B cell (primary cell): ENCODE results near the gene NDN. TPM values are rescaled to one million over a fixed set of nuclear protein-coding genes. Genes with fewer than 3 reads are reported as not detected.
"Not testable (repeated sequence)": the region's sequence is repeated elsewhere in the genome, so short reads cannot be mapped to it uniquely, and the experiment has no call there.

Experiments
- ATAC-seq: fragments of 200-7000 bp; cut with Tn5 transposase; one replicate; pipeline ENCODE4 v1.10.0; 2021; ENCODE audit warnings: low read depth, mild to moderate bottlenecking, moderate number of reproducible peaks, moderate library complexity
- CTCF ChIA-PET: fragments of 350-600 bp; sonication (Branson Sonifier 250); formaldehyde crosslinking; loops from one replicate; lab custom pipeline; 2021; ENCODE audit warnings: antibody characterized with exemption, inconsistent platforms; lab: Charles Lee
- POLR2A ChIA-PET: fragments of 350-600 bp; sonication (Branson Sonifier 250); formaldehyde crosslinking; loops from one replicate; lab custom pipeline; 2021; ENCODE audit warnings: antibody characterized with exemption; lab: Charles Lee
- DNase-seq: peaks from one replicate; pipeline ENCODE4 v3.0.0; 2013
- H2AFZ ChIP-seq: 2 replicates; pipeline ENCODE4 v1.6.1; 2012; ENCODE audit warnings: mild to moderate bottlenecking, low read depth, low read length; ENCODE audit not compliant: insufficient read depth, poor library complexity, severe bottlenecking
- H3K27ac ChIP-seq, 2 donors: 1 replicate in 1 of 2; 2 replicates in 1 of 2; pipeline ENCODE4 v1.5.1; 2012 to 2013; ENCODE audit warnings: low read length in 2 of 2, mild to moderate bottlenecking in 2 of 2, moderate library complexity in 1 of 2
- H3K27me3 ChIP-seq, 4 experiments: fragments of 200-600 bp in 1 of 4; sonication (generic) in 1 of 4; replicated peaks in 1 of 4; 1 replicate in 2 of 4; 2 replicates in 2 of 4; pipeline versions ENCODE4 v1.6.1 to v1.7.0; 2013 to 2016; ENCODE audit warnings: low read length in 3 of 4, mild to moderate bottlenecking in 2 of 4, mixed read lengths in 1 of 4, moderate library complexity in 1 of 4; ENCODE audit not compliant: insufficient read depth in 4 of 4, control insufficient read depth in 3 of 4; ENCODE audit errors: control extremely low read depth in 1 of 4
- H3K36me3 ChIP-seq, 2 experiments: replicated peaks in 1 of 2; 1 replicate in 1 of 2; 2 replicates in 1 of 2; pipeline versions ENCODE4 v1.6.1 to v1.7.1; 2013; ENCODE audit warnings: low read length in 1 of 2; ENCODE audit not compliant: insufficient read depth in 2 of 2, control insufficient read depth in 1 of 2; ENCODE audit errors: control extremely low read depth in 1 of 2, extremely low read depth in 1 of 2
- H3K4me1 ChIP-seq, 2 donors: fragments of 200-600 bp in 1 of 2; sonication (generic) in 1 of 2; 1 replicate in 1 of 2; 2 replicates in 1 of 2; pipeline versions ENCODE4 v1.5.1 to v1.6.1; 2013 to 2017; ENCODE audit warnings: low read length in 2 of 2; ENCODE audit not compliant: control insufficient read depth in 2 of 2, insufficient read depth in 2 of 2
- H3K4me2 ChIP-seq: replicated peaks from 2 replicates; pipeline ENCODE3; 2012; ENCODE audit warnings: mild to moderate bottlenecking, low read depth, low read length; ENCODE audit not compliant: poor library complexity, severe bottlenecking
- H3K4me3 ChIP-seq, 5 experiments: fragments of 200-600 bp in 1 of 5; sonication (generic) in 1 of 5; 1 replicate in 3 of 5; 2 replicates in 2 of 5; pipeline versions ENCODE4 v1.5.1 to v1.7.0; 2011 to 2016; ENCODE audit warnings: low read length in 4 of 5, mild to moderate bottlenecking in 4 of 5, low read depth in 2 of 5, control low read depth in 1 of 5, moderate library complexity in 1 of 5; ENCODE audit not compliant: insufficient read depth in 1 of 5; ENCODE audit errors: control extremely low read depth in 1 of 5, extremely low read depth in 1 of 5
- H3K79me2 ChIP-seq: fragments of 200-600 bp; sonication (generic); one replicate; pipeline ENCODE4 v1.6.0; 2016; ENCODE audit warnings: low read length; ENCODE audit not compliant: control insufficient read depth, insufficient read depth
- H3K9ac ChIP-seq: fragments of 200-600 bp; sonication (generic); 2 replicates; pipeline ENCODE4 v1.6.1; 2017; ENCODE audit warnings: mild to moderate bottlenecking, low read length, moderate library complexity
- H3K9me3 ChIP-seq, 3 donors: one replicate each; pipeline versions ENCODE4 v1.6.1 to v1.7.1; 2013; ENCODE audit warnings: low read length in 2 of 3; ENCODE audit not compliant: control insufficient read depth in 2 of 3, insufficient read depth in 1 of 3; ENCODE audit errors: control extremely low read depth in 1 of 3
- H4K20me1 ChIP-seq: 2 replicates; pipeline ENCODE4 v1.6.0; 2012; ENCODE audit warnings: mild to moderate bottlenecking, low read length; ENCODE audit not compliant: insufficient read depth, control insufficient read depth, poor library complexity, severe bottlenecking
- H3K27ac Mint-ChIP-seq: one replicate; pipeline ENCODE4 v1.8.0; 2021; ENCODE audit warnings: mixed read lengths
- H3K27me3 Mint-ChIP-seq: one replicate; pipeline ENCODE4 v1.8.0; 2021; ENCODE audit warnings: mixed read lengths
- H3K4me1 Mint-ChIP-seq: one replicate; pipeline ENCODE4 v1.8.0; 2021; ENCODE audit warnings: mixed read lengths
- H3K4me3 Mint-ChIP-seq: one replicate; pipeline ENCODE4 v1.8.0; 2021; ENCODE audit warnings: mixed read lengths
- H3K9me3 Mint-ChIP-seq: one replicate; pipeline ENCODE4 v1.8.0; 2022; ENCODE audit warnings: mixed read lengths; ENCODE audit not compliant: insufficient read depth
- EZH2 ChIP-seq: IDR thresholded peaks from 2 replicates; pipeline ENCODE4 v1.6.1; 2012; ENCODE audit warnings: borderline replicate concordance, low read depth, mild to moderate bottlenecking, moderate library complexity, low read length; ENCODE audit not compliant: insufficient read depth, poor library complexity, severe bottlenecking
- WGBS: methylation state at CpG from one replicate; pipeline ENCODE4 v1.1.5; 2013; ENCODE audit warnings: missing lambda C conversion rate; ENCODE audit not compliant: insufficient coverage; 5-methylcytosine and 5-hydroxymethylcytosine counted together
- intact Hi-C: fragments of 100-400 bp; cut with micrococcal nuclease; formaldehyde crosslinking; loops from one replicate; pipeline ENCODE4 v1.10.0; 2022
- polyA plus RNA-seq: library from polyadenylated mRNA; depleted of rRNA; stranded (reverse); fragments of >200 nt; gene quantifications from 2 replicates; pipeline ENCODE4 v1.2.3, GENCODE V29; 2012
- total RNA-seq, 2 donors: library from RNA; stranded (reverse); fragments of 120-200 nt in 1 of 2; gene quantifications; 1 replicate in 1 of 2; 2 replicates in 1 of 2; pipeline versions ENCODE4 v1.2.3 to v1.2.4, GENCODE V29; 2013 to 2022
- TF ChIP-seq, protein P1 (sequence below): fragments of 200-600 bp; IDR thresholded peaks from one replicate; pipeline ENCODE4 v1.8.0; 2022; ENCODE audit warnings: antibody characterized with exemption, mild to moderate bottlenecking

The NDN gene
- total and polyA plus RNA-seq, 2 donors (not counting 1 experiment from before 2014, with no cell fraction given) = not detected

GRCh38 chr15:23734862-23735261, 47.8 kb upstream of the NDN start:
- POLR2A ChIA-PET = no interaction called here
- 87% methylated on average over 4 of the region's 4 CpGs for WGBS

GRCh38 chr15:23713874-23714656, 27.0 kb upstream of the NDN start:
- H3K9ac ChIP-seq, H3K36me3 ChIP-seq, ATAC-seq, H4K20me1 ChIP-seq, H3K4me3 Mint-ChIP-seq, H3K4me1 Mint-ChIP-seq, H3K9me3 ChIP-seq, CTCF ChIA-PET, H3K4me3 ChIP-seq, H3K27me3 ChIP-seq, H3K27ac ChIP-seq, H3K9me3 Mint-ChIP-seq, H3K27ac Mint-ChIP-seq, H3K27me3 Mint-ChIP-seq, H3K4me2 ChIP-seq, intact Hi-C loops, H3K4me1 ChIP-seq, H2AFZ ChIP-seq, POLR2A ChIA-PET, H3K79me2 ChIP-seq, DNase-seq: not testable (repeated sequence)
- 85% methylated on average over 25 of the region's 28 CpGs for WGBS

More at GRCh38 chr15:23734862-23735261, 47.8 kb upstream of the NDN start:
- no peak for TF ChIP-seq EZH2
- TF ChIP-seq, protein P1, sequence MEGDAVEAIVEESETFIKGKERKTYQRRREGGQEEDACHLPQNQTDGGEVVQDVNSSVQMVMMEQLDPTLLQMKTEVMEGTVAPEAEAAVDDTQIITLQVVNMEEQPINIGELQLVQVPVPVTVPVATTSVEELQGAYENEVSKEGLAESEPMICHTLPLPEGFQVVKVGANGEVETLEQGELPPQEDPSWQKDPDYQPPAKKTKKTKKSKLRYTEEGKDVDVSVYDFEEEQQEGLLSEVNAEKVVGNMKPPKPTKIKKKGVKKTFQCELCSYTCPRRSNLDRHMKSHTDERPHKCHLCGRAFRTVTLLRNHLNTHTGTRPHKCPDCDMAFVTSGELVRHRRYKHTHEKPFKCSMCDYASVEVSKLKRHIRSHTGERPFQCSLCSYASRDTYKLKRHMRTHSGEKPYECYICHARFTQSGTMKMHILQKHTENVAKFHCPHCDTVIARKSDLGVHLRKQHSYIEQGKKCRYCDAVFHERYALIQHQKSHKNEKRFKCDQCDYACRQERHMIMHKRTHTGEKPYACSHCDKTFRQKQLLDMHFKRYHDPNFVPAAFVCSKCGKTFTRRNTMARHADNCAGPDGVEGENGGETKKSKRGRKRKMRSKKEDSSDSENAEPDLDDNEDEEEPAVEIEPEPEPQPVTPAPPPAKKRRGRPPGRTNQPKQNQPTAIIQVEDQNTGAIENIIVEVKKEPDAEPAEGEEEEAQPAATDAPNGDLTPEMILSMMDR = no peak
- no peak overlapping the region for H3K4me3 Mint-ChIP-seq
- CTCF ChIA-PET = no interaction called here
- no peaks in the 10 kb centered on the region for H3K79me2 ChIP-seq
- no peaks in the 10 kb centered on the region for H4K20me1 ChIP-seq
- no peak overlapping the region for H3K9ac ChIP-seq
- H3K4me1 ChIP-seq = no peaks in the 10 kb centered on the region
- no peaks in the 10 kb centered on the region for H3K36me3 ChIP-seq
- H3K4me1 Mint-ChIP-seq = no peaks in the 10 kb centered on the region
- H3K27me3 ChIP-seq = no peaks in the 10 kb centered on the region
- no peak overlapping the region for H2AFZ ChIP-seq
- H3K4me2 ChIP-seq = no peak overlapping the region
- no peak overlapping the region for H3K27ac ChIP-seq
- ATAC-seq (no peak), DNase-seq (no peak)
- H3K9me3 ChIP-seq = peaks cover 0 to under 1% (median 0%) of the 10 kb centered on the region in 3 donors
- intact Hi-C loops = no loop called here
- peaks cover 7% of the 10 kb centered on the region for H3K9me3 Mint-ChIP-seq
- no peak overlapping the region for H3K4me3 ChIP-seq
- H3K27me3 Mint-ChIP-seq = no peaks in the 10 kb centered on the region
- H3K27ac Mint-ChIP-seq = no peak overlapping the region
